GM18870 (cell line): ENCODE results near the gene MMP24OS.
"Not testable (repeated sequence)": the region's sequence is repeated elsewhere in the genome, so short reads cannot be mapped to it uniquely, and the experiment has no call there.

Experiments used
- ATAC-seq: cut with Tn5 transposase; IDR thresholded peaks from one replicate; pipeline ENCODE4 v1.9.1; 2021; ENCODE audit warnings: moderate library complexity; ENCODE audit not compliant: unreplicated experiment

Gene MMP24OS

DNA sequence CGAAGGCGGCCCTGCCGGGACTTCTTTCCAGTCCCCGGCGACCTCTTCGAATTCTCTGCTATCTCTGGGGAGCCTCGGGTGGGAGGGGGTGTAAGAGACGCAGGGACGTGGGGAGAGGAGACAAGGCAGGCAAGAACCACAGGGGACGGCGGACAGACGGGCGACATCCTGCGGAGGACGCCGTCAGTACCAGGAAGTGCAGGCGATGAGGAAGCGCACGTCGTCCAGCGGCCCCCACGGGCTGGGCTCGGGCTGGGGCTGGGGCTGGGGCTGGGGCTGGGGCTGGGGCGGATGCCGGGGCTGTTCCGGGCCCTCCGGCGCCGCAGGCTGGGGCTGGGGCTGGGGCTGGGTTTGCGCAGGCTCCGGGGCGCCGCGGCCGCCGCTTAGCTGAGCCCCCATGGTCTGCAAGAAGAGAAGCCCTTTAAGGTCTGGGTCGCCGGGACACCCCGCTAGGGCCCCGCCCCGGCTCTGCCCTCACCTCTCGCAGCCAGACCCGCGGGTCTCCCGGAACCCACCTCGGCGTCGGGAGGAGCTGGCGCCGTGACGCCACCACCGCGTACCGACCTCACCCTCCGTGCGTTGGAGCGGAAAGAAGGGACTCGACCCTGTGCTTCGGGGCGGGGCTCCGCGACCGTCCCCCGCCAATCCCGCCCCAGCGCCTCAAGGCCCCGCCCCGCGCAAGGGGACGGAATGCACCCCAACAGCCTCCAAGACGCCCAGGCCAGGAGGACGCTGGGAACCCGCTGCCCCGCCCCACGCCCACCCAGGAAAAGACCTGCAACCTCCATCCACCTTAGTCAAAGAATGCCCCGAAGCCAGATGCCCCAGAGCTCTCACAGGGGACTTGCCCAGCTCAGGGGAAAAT, at the start of gene MMP24OS:
MMP24OS (minus strand) TSS at position 592 of the 865 bp plus-strand sequence; CDS start at position 399, 193 bp downstream.
- peak; percentile 62 for ATAC-seq

DNA sequence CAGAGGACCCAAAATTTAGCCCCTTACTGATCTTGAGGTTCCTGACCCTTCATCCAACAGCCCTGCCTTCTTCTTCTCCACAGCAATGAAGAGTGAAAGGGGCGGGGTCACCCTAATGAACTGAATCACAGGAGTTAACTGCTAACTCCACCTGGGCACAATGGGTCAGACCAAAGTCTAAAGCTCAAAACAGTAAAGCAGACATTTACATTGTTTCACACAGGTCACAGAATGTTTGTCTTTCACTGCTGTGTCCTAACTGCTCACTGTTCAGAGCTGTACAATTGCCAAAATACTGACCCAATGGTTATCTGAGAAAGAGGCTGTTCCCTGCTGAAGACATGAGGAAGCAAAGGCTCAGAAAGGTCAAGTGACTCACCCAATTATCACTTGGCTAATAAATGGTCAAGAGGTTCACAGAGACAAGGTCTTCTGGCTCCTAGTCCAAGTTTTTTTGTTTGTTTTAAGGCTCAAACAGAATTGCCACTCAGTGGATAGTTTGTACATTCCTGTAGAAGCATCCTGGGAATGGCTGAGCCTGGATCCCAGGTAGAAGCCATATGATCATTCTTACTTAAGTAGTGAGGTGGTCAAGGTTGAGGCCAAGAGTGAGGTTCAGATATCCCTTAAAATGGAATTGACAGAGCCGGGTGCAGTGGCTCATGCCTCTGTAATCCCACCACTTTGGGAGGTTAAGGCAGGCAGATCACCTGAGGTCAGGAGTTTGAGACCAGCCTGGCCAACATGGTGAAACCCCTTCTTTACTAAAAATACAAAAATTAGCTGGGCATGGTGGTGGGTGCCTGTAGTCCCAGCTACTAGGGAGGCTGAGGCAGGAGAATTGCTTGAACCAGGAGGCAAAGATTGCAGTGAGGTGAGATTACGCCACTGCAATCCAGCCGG, 49.4 kb upstream of the MMP24OS start:
- ATAC-seq, result no peak

DNA sequence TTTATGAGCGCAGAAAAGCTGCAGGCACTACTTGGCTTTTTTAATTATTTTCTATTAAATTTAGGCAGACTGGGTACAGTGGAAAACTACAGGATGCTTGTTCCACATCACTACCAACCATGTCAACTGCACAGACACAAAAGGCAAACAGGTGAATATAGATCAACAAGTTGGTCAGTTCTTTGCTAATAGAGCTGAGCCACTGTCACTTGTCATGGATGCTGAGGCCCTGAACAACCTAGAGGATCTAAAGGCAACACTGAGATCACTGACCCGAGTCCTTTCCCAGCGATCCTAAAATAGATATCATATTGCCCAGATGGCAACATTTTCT, 48.8 kb upstream of the MMP24OS start:
- no peak for ATAC-seq

GRCh38 chr20:35326021-35326739, 48.3 kb upstream of the MMP24OS start:
- ATAC-seq, result no peak

DNA sequence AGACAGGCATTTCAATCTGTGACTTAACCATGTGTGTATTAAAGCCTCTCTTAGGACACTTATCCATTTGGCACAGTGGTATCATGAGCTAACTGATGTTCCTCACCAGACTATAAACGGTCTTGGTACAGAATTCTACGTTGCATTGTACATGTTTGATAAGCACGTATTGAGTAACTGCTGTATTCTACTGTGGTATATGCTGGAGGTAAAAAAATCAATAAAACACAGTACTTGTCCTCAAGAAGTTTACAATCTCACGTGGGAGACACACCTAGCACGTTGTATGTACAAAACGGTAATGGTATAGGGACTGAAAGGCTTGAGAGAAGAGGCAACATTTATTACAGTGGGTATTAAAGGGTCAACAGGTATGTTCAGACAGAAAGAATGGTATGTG, 47.5 kb upstream of the MMP24OS start:
- no peak for ATAC-seq

DNA sequence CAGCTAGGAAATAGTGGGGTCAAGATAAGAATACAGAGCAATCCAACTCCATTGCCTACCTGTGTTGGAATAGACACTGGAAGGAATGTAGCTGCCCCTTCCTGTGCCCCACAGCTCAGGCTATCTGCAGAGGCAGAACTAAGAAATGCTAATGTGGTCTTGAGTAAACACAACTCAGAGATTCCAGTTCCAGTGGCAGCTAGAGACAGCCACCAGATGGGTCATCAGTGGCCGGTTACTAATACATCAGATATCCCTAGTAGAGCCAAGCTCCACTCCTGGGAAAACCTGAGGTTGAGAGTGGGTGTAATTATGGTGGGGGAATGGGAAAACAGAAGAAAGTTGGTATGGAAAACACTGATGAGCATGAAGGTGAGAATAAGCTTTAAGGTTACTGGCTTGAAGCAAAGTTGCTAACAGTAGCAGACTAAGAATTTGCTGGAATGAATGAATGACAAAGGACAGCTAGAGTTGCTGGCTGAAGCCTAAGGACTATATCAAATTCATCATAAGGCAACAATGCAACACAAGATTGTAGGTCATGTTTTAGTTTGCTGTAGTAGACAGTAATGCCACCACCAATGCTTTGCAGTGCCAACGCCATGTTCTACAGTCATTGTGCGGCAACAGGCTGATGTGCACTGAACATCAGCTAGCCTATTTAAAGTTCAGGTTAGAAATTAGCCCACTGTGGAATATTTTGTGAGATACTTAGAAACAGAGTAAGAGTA, 42.6 kb upstream of the MMP24OS start:
- ATAC-seq, result no peak

GRCh38 chr20:35319871-35320197, 41.9 kb upstream of the MMP24OS start:
- ATAC-seq, result no peak

DNA sequence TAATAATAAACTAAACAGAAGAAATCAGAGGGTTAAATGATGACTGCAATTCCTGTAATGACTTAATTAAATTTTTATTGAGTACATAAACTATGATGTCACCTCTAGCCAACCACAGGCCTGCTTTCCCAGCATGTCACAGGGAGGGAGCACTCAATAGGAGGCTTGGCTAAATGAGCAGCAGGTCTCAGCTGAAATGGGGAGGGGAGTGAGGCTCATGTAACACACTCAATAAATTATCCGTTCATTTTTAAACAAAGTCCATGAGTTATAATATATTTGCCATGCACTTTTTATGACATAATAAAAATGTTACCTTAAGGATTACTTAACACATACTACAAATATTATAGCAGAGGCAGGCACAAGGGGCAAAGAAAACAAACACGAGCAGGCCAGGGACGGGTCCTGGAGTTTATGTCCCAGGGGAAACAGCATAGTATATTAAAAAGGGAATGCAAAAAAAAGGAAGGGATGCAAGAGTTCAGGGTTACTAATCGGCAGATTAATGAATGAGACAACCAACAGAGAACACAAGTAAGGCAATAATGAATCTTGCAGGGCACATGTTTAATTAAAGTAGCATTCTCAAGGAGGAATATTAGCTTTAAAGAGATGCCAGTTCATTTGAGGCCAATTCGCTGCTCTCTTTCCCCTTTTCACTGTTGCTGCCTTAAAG, 41.4 kb upstream of the MMP24OS start:
- ATAC-seq, result no peak

- ATAC-seq, result no peak
Measured at GRCh38 chr20:35318502-35319157, 40.7 kb upstream of the MMP24OS start.

DNA sequence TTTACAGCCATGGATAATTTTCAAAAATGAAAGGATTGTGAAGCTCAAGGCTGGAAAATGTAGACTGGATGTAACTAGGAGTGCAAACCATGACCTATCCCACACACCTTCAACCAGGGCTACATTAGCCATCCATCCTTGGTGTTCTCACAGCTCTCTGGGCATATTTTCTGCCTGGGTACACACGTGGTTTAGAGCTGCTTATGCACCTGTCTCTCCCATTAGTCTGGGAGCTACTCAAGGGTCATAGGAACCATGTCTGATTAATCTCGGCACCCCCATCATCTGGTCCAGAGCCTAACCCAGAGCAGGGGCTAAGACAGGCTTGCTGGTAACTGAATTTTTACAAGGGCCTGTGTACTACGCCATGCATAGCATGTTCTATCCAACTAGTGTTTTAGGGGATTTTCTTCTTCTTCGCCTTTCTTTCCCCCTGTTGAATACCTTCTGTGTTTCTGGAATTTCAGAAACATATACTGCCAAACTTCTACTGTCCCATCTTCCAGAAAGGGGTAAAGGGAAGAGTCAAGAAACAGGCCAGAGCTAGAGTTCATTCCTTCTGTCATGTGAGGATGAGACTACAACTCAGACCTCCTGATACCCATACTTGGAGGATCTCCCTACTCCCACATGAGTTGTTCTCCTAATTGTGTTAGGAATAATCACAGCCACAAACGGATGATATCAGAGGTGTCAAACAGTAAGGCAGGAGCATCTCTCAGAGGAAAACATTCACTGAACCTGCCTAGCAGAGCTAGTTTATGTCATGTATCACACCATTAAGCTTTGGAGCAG, 39.7 kb upstream of the MMP24OS start:
- ATAC-seq, result no peak

- ATAC-seq, result no peak
Measured at GRCh38 chr20:35316086-35316485, 38.2 kb upstream of the MMP24OS start.

GRCh38 chr20:35315632-35316020, 37.7 kb upstream of the MMP24OS start:
- not testable (repeated sequence) for ATAC-seq

GRCh38 chr20:35314816-35315631, 37.1 kb upstream of the MMP24OS start:
- no peak for ATAC-seq

GRCh38 chr20:35312318-35312717, 34.4 kb upstream of the MMP24OS start:
- no peak for ATAC-seq

DNA sequence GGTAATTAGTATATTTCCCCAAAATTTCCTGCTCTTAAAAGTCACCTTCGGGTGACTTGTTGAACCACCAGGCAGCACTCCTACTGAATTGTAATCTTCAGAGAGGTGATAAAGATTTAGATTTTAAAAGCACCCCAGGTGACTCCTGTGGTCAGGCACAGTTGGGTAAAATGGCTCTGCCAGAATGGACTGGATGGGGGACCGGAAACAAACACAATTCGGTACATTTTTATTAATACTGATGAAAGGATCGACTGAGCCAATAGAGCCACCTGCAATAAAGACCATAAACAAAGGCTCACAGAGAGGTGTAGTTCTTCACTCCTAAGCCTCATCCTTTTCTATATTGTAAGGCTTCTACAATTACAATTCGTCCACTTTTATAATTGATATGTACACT, 33.9 kb upstream of the MMP24OS start:
- ATAC-seq, result no peak

- no peak for ATAC-seq
Measured at GRCh38 chr20:35311409-35311808, 33.5 kb upstream of the MMP24OS start.

GRCh38 chr20:35307666-35308653, 30.0 kb upstream of the MMP24OS start:
- no peak for ATAC-seq
